H1 (cell line): ENCODE results near the gene CHFR. TPM values are rescaled to one million over a fixed set of nuclear protein-coding genes. Genes with fewer than 3 reads are reported as not detected.

Experiments used
- CTCF ChIA-PET: fragments of 300-600 bp; sonication (Branson Sonifier 250); formaldehyde crosslinking; loops from one replicate; lab custom pipeline; 2021; ENCODE audit not compliant: partially characterized antibody; lab: Charles Lee
- POLR2A ChIA-PET: fragments of 300-600 bp; sonication (Branson Sonifier 250); formaldehyde crosslinking; loops from one replicate; lab custom pipeline; 2021; ENCODE audit warnings: inconsistent platforms; ENCODE audit not compliant: partially characterized antibody; lab: Charles Lee
- DNase-seq, 2 experiments: peaks; one replicate each; pipeline versions ENCODE4 v3.0.0 to v3.0.0-alpha.2; 2010 to 2022; ENCODE audit warnings: low spot score in 2 of 2, low read depth in 1 of 2, mixed read lengths in 1 of 2
- FAIRE-seq: peaks from 2 replicates; lab custom pipeline; 2011; peaks lifted over from hg19 to GRCh38; lab: Jason Lieb, UNC
- H2AFZ ChIP-seq: 2 replicates; pipeline ENCODE4 v1.8.1; 2012; ENCODE audit warnings: low read length, inconsistent platforms
- H2AK5ac ChIP-seq: 2 replicates; pipeline ENCODE4 v1.6.1; 2013; ENCODE audit warnings: low read depth, low read length
- H2BK120ac ChIP-seq: replicated peaks from 2 replicates; pipeline ENCODE3; 2013; ENCODE audit warnings: low read depth, low read length, inconsistent platforms
- H2BK12ac ChIP-seq: 2 replicates; pipeline ENCODE4 v1.6.1; 2013; ENCODE audit warnings: low read depth, low read length
- H2BK15ac ChIP-seq: 2 replicates; pipeline ENCODE4 v1.6.1; 2013; ENCODE audit warnings: low read length
- H2BK20ac ChIP-seq: 2 replicates; pipeline ENCODE4 v1.6.1; 2013; ENCODE audit warnings: low read length
- H2BK5ac ChIP-seq: 2 replicates; pipeline ENCODE4 v1.6.1; 2013; ENCODE audit warnings: low read depth, low read length
- H3K14ac ChIP-seq: 2 replicates; pipeline ENCODE4 v1.6.1; 2013; ENCODE audit warnings: inconsistent platforms; ENCODE audit not compliant: insufficient read length
- H3K18ac ChIP-seq: 2 replicates; pipeline ENCODE4 v1.6.1; 2013; ENCODE audit warnings: low read length; ENCODE audit errors: extremely low read depth
- H3K23ac ChIP-seq: 2 replicates; pipeline ENCODE4 v1.6.1; 2013; ENCODE audit warnings: inconsistent platforms; ENCODE audit not compliant: insufficient read length
- H3K23me2 ChIP-seq: 2 replicates; pipeline ENCODE4 v1.6.1; 2013; ENCODE audit warnings: low read depth, low read length
- H3K27ac ChIP-seq: 2 replicates; pipeline ENCODE4 v1.6.1; 2011; ENCODE audit warnings: low read depth, low read length, inconsistent platforms
- H3K27me3 ChIP-seq, 4 experiments: replicated peaks in 1 of 4; 1 replicate in 1 of 4; 2 replicates in 3 of 4; pipeline versions ENCODE4 v1.6.1 to v1.8.1; 2011 to 2013; ENCODE audit warnings: low read length in 3 of 4, mild to moderate bottlenecking in 3 of 4, inconsistent platforms in 2 of 4, mixed read lengths in 2 of 4, moderate library complexity in 1 of 4; ENCODE audit not compliant: control insufficient read depth in 3 of 4, insufficient read depth in 3 of 4; ENCODE audit errors: extremely low read depth in 1 of 4
- H3K36me3 ChIP-seq, 4 experiments: 2 replicates each; pipeline versions ENCODE4 v1.6.1 to v1.8.1; 2011 to 2013; ENCODE audit warnings: mild to moderate bottlenecking in 4 of 4, low read length in 3 of 4, moderate library complexity in 2 of 4, control low read depth in 1 of 4, inconsistent platforms in 1 of 4; ENCODE audit not compliant: insufficient read depth in 4 of 4, control insufficient read depth in 2 of 4
- H3K4ac ChIP-seq: replicated peaks from 2 replicates; pipeline ENCODE3; 2013; ENCODE audit warnings: low read length, low read depth, mixed read lengths, inconsistent platforms; ENCODE audit not compliant: insufficient read length
- H3K4me1 ChIP-seq, 4 experiments: replicated peaks in 1 of 4; 1 replicate in 1 of 4; 2 replicates in 3 of 4; pipeline versions ENCODE4 v1.6.1 to v1.8.1; 2011 to 2013; ENCODE audit warnings: low read length in 3 of 4, inconsistent platforms in 2 of 4, mixed read lengths in 1 of 4; ENCODE audit not compliant: insufficient read depth in 4 of 4, control insufficient read depth in 3 of 4
- H3K4me2 ChIP-seq, 2 experiments: 2 replicates each; pipeline versions ENCODE4 v1.6.1 to v1.8.1; 2011 to 2013; ENCODE audit warnings: low read depth in 2 of 2, low read length in 2 of 2, control low read depth in 1 of 2, inconsistent platforms in 1 of 2, mild to moderate bottlenecking in 1 of 2; ENCODE audit not compliant: insufficient read depth in 1 of 2
- H3K4me3 ChIP-seq, 4 experiments: fragments of 200-600, 300-600 bp in 1 of 4; sonication (generic), shearing (Covaris generic), sonication (Bioruptor Twin) in 1 of 4; 2 replicates each; pipeline versions ENCODE4 v1.5.1 to v1.8.1; 2011 to 2016; ENCODE audit warnings: low read length in 4 of 4, low read depth in 3 of 4, control low read depth in 2 of 4, inconsistent platforms in 2 of 4, mild to moderate bottlenecking in 2 of 4, mixed read lengths in 1 of 4, moderate library complexity in 1 of 4; ENCODE audit not compliant: insufficient read depth in 2 of 4; ENCODE audit errors: extremely low read depth in 1 of 4
- H3K56ac ChIP-seq: replicated peaks from 2 replicates; pipeline ENCODE3; 2013; ENCODE audit warnings: low read depth, mild to moderate bottlenecking, mixed read lengths, low read length, inconsistent platforms; ENCODE audit not compliant: insufficient read length
- H3K79me1 ChIP-seq: 2 replicates; pipeline ENCODE4 v1.6.1; 2013; ENCODE audit warnings: low read depth, low read length, control low read depth
- H3K79me2 ChIP-seq, 2 experiments: 2 replicates each; pipeline versions ENCODE4 v1.6.1 to v1.8.1; 2012 to 2013; ENCODE audit warnings: low read length in 2 of 2, mild to moderate bottlenecking in 2 of 2, inconsistent platforms in 1 of 2; ENCODE audit not compliant: insufficient read depth in 2 of 2, control insufficient read depth in 1 of 2
- H3K9ac ChIP-seq, 4 experiments: replicated peaks in 1 of 4; 1 replicate in 1 of 4; 2 replicates in 3 of 4; pipeline versions ENCODE4 v1.6.1 to v1.8.1; 2011 to 2013; ENCODE audit warnings: low read depth in 3 of 4, low read length in 3 of 4, control low read depth in 2 of 4, mild to moderate bottlenecking in 2 of 4, moderate library complexity in 2 of 4, inconsistent platforms in 1 of 4; ENCODE audit errors: extremely low read depth in 1 of 4
- H3K9me3 ChIP-seq, 2 experiments: 2 replicates each; pipeline versions ENCODE4 v1.6.1 to v1.8.1; 2012 to 2013; ENCODE audit warnings: mild to moderate bottlenecking in 2 of 2, moderate library complexity in 2 of 2, control low read depth in 1 of 2, inconsistent platforms in 1 of 2, low read depth in 1 of 2, low read length in 1 of 2, mixed read lengths in 1 of 2; ENCODE audit not compliant: insufficient read depth in 2 of 2
- H4K20me1 ChIP-seq, 2 experiments: replicated peaks in 1 of 2; 2 replicates each; pipeline versions ENCODE3 to v1.8.1; 2011 to 2013; ENCODE audit warnings: inconsistent platforms in 2 of 2, low read length in 2 of 2, mild to moderate bottlenecking in 1 of 2; ENCODE audit not compliant: insufficient read depth in 2 of 2, control insufficient read depth in 1 of 2
- H4K5ac ChIP-seq: 2 replicates; pipeline ENCODE4 v1.6.1; 2013; ENCODE audit warnings: low read length, low read depth, mixed read lengths, inconsistent platforms; ENCODE audit not compliant: insufficient read length
- H4K8ac ChIP-seq: 2 replicates; pipeline ENCODE4 v1.8.0; 2013; ENCODE audit warnings: mild to moderate bottlenecking, moderate library complexity, low read length, inconsistent platforms; ENCODE audit not compliant: insufficient read depth; ENCODE audit errors: extremely low read depth
- H4K91ac ChIP-seq: replicated peaks from 2 replicates; pipeline ENCODE3; 2013; ENCODE audit warnings: low read length, mixed read lengths, inconsistent platforms; ENCODE audit not compliant: insufficient read length
- EP300 ChIP-seq, 2 experiments: IDR thresholded peaks; 1 replicate in 1 of 2; 2 replicates in 1 of 2; pipeline ENCODE4 v1.6.1; 2011 to 2012; ENCODE audit warnings: low read depth in 2 of 2, low read length in 2 of 2, mild to moderate bottlenecking in 2 of 2, borderline replicate concordance in 1 of 2, inconsistent platforms in 1 of 2, moderate library complexity in 1 of 2
- GTF2F1 ChIP-seq: IDR thresholded peaks from 2 replicates; pipeline ENCODE4 v1.6.1; 2012; ENCODE audit warnings: low read depth, low read length, improper control_type of control experiment, borderline replicate concordance
- HDAC2 ChIP-seq, 2 experiments: fragments of 300-600 bp in 1 of 2; sonication (generic) in 1 of 2; IDR thresholded peaks; 2 replicates each; pipeline ENCODE4 v1.6.1; 2011 to 2012; ENCODE audit warnings: low read depth in 2 of 2, low read length in 2 of 2, mild to moderate bottlenecking in 2 of 2, moderate library complexity in 2 of 2, borderline replicate concordance in 1 of 2, inconsistent platforms in 1 of 2
- PHF8 ChIP-seq: fragments of 200-600 bp; sonication (generic); conservative IDR thresholded peaks from 2 replicates; pipeline ENCODE4 v1.7.1; 2012; ENCODE audit warnings: low read depth, mild to moderate bottlenecking, inconsistent platforms, low read length, moderate library complexity
- POLR2A ChIP-seq, 2 experiments: IDR thresholded peaks; 1 replicate in 1 of 2; 2 replicates in 1 of 2; pipeline ENCODE4 v1.6.1; 2011; ENCODE audit warnings: low read depth in 2 of 2, low read length in 2 of 2, mild to moderate bottlenecking in 2 of 2; ENCODE audit errors: control extremely low read depth in 1 of 2
- RAD21 ChIP-seq, 2 experiments: IDR thresholded peaks in 1 of 2; conservative IDR thresholded peaks in 1 of 2; 2 replicates each; pipeline ENCODE4 v1.6.1; 2011; ENCODE audit warnings: low read depth in 2 of 2, low read length in 2 of 2, improper control_type of control experiment in 1 of 2, inconsistent platforms in 1 of 2, mild to moderate bottlenecking in 1 of 2, moderate library complexity in 1 of 2
- SIX5 ChIP-seq: IDR thresholded peaks from 2 replicates; pipeline ENCODE4 v1.6.1; 2011; ENCODE audit warnings: mild to moderate bottlenecking, low read depth, low read length
- SRF ChIP-seq: IDR thresholded peaks from 2 replicates; pipeline ENCODE4 v1.6.1; 2011; ENCODE audit warnings: mild to moderate bottlenecking, low read depth, low read length, moderate library complexity
- TEAD4 ChIP-seq: IDR thresholded peaks from 2 replicates; pipeline ENCODE4 v1.6.1; 2012; ENCODE audit warnings: low read depth, low read length, inconsistent platforms, mixed read lengths
- WGBS, 2 experiments: shearing (Covaris generic) in 1 of 2; methylation state at CpG; one replicate each; pipeline versions ENCODE4 v1.1.6 to v1.1.7; 2013 to 2015; ENCODE audit warnings: low lambda C conversion rate in 2 of 2, mixed read lengths in 2 of 2, inconsistent platforms in 1 of 2, low coverage in 1 of 2, missing lambda C conversion rate in 1 of 2; ENCODE audit not compliant: insufficient replicate concordance in 2 of 2, insufficient coverage in 1 of 2, insufficient read length in 1 of 2; ENCODE audit errors: extremely low coverage in 1 of 2, missing lambda C conversion rate in 1 of 2; 5-methylcytosine and 5-hydroxymethylcytosine counted together
- polyA plus RNA-seq, 7 experiments: library from polyadenylated mRNA; depleted of rRNA in 3 of 7; stranded (reverse) in 5 of 7; unstranded in 2 of 7; fragments of >200 nt in 5 of 7; fragments of 200-250 nt in 2 of 7; gene quantifications; 1 replicate in 5 of 7; 2 replicates in 1 of 7; 4 replicates in 1 of 7; pipeline versions ENCODE4 v1.2.1 to v1.2.3, GENCODE V29; 2011 to 2013; ENCODE audit warnings: missing spikeins in 2 of 7, mixed read lengths in 2 of 7
- total RNA-seq: library from RNA; stranded (reverse); fragmentation: NEBNext Ultra II Directional; extraction: Animal tissue kit (Norgen Biotek cat#: 25700); gene quantifications from 2 replicates; pipeline ENCODE4 v1.2.1, GENCODE V29; 2021

CHFR gene
- total and polyA plus RNA-seq, 2 of the 8 experiments (the other 6 are each of a cell fraction or from before 2014, with no cell fraction given), result 31.4 to 44.6 TPM

DNA sequence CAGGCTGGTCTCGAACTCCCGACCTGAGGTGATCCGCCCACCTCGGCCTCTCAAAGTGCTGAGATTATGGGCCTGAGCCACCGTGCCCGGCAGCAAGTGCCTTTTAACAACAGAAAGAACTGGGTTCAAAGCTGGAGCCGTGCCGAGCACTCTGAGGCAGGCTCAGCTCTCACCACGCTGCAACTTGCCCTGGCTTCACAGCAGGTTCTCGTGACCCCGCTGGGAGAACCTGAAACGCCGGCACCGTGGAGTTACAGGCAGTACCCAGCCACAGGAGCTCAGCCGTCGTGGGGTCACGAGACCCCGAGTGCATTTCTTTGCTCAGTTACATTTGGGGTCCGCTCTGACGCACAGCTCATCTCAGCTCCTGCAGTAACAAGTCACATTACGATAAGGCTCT, 73.2 kb downstream of the CHFR start:
- POLR2A ChIA-PET, result interaction anchor here (1.3 to 4.1 kb wide), 3 partner anchors 8 to 15 kb away, joined by 3 to 16 read pairs (median 6); partner anchors contain the start of gene GOLGA3
- no peaks in the 10 kb centered on the region for H3K27me3 ChIP-seq

More for the DNA sequence above, 73.2 kb downstream of the CHFR start:
- no peak for FAIRE-seq
- CTCF ChIA-PET, result interaction anchor here (0.6 to 0.9 kb wide), 2 partner anchors 11 to 365 kb away, joined by 3 to 5 read pairs; no protein-coding TSS in a partner anchor
- Histone ChIP-seq H3K56ac (no peak overlapping the region), H4K5ac (no peak overlapping the region), H3K14ac (no peak overlapping the region), H4K20me1 (peaks cover 0 to 7% of the 10 kb centered on the region in 2 experiments), H2BK20ac (no peak overlapping the region), H3K4ac (no peak overlapping the region), H3K79me1 (no peaks in the 10 kb centered on the region), H3K79me2 (no peaks in the 10 kb centered on the region), H3K36me3 (peaks cover 13 to 55% (median 43%) of the 10 kb centered on the region in 4 experiments; a peak in 7 of 8 replicates), H3K23ac (no peak overlapping the region), H3K9ac (no peak overlapping the region), H4K8ac (no peak overlapping the region), H3K4me3 (no peak overlapping the region), H4K91ac (no peak overlapping the region), H2BK5ac (no peak overlapping the region), H2BK15ac (no peak overlapping the region), H2AK5ac (no peak overlapping the region), H3K27ac (no peak overlapping the region), H2BK12ac (no peak overlapping the region), H3K18ac (no peak overlapping the region), H2AFZ (no peak overlapping the region), H2BK120ac (no peak overlapping the region), H3K4me2 (no peak overlapping the region), H3K23me2 (no peaks in the 10 kb centered on the region), H3K4me1 (no peaks in the 10 kb centered on the region), H3K9me3 (no peaks in the 10 kb centered on the region)
- no peak for DNase-seq
- 97% methylated on average over 21 of the region's 21 CpGs; no CpG with 5 or more reads in 1 of the 2 experiments for WGBS, 2 experiments
- no peak for TF ChIP-seq EP300 (IDR thresholded peaks at IDR 0.05; ENCODE audit: borderline replicate concordance in 1 of 2, low read depth in 2 of 2, low read length in 2 of 2)
- no peak for TF ChIP-seq PHF8
- no peak for TF ChIP-seq SIX5
- no peak for TF ChIP-seq POLR2A (IDR thresholded peaks at IDR 0.05; ENCODE audit: control extremely low read depth in 1 of 2, low read depth in 2 of 2, low read length in 2 of 2)
- TF ChIP-seq HDAC2 (IDR thresholded peaks at IDR 0.05; ENCODE audit: borderline replicate concordance in 1 of 2, low read depth in 2 of 2, low read length in 2 of 2), result no peak
- TF ChIP-seq GTF2F1, result no peak
- TF ChIP-seq TEAD4, result no peak
- no peak for TF ChIP-seq SRF
- TF ChIP-seq RAD21 (IDR thresholded peaks at IDR 0.05 in 1 of 2, conservative IDR thresholded peaks at IDR 0.05 in 1 of 2; ENCODE audit: low read depth in 2 of 2, low read length in 2 of 2), result no peak
